CD4-positive, alpha-beta T cell (primary cell): ENCODE data around the gene SORL1-AS1.

Experiments
- ATAC-seq: fragments of 200-7000 bp; cut with Tn5 transposase; one replicate; pipeline ENCODE4 v1.10.0; 2022; ENCODE audit warnings: mild to moderate bottlenecking; ENCODE audit not compliant: poor library complexity
- CTCF ChIA-PET: fragments of 350-600 bp; sonication (Branson Sonifier 250); formaldehyde crosslinking; loops from one replicate; lab custom pipeline; 2021; ENCODE audit warnings: antibody characterized with exemption, inconsistent platforms; lab: Charles Lee
- POLR2A ChIA-PET: fragments of 350-600 bp; sonication (Branson Sonifier 250); formaldehyde crosslinking; loops from one replicate; lab custom pipeline; 2021; ENCODE audit warnings: antibody characterized with exemption, inconsistent platforms; lab: Charles Lee
- DNase-seq, 14 experiments: peaks; one replicate each; pipeline ENCODE4 v3.0.0-alpha.2; 2013 to 2020; ENCODE audit warnings: mixed read lengths in 2 of 14
- H3K27ac ChIP-seq, 2 donors: one replicate each; pipeline versions ENCODE4 v1.5.1 to v1.7.0; 2013; ENCODE audit warnings: low read length in 2 of 2, low read depth in 1 of 2, mild to moderate bottlenecking in 1 of 2
- H3K27me3 ChIP-seq, 2 experiments: 1 replicate in 1 of 2; 2 replicates in 1 of 2; pipeline versions ENCODE4 v1.6.1 to v1.7.0; 2013; ENCODE audit warnings: low read length in 2 of 2, control low read depth in 1 of 2, mild to moderate bottlenecking in 1 of 2, moderate library complexity in 1 of 2; ENCODE audit not compliant: insufficient read depth in 2 of 2, control insufficient read depth in 1 of 2
- H3K36me3 ChIP-seq: one replicate; pipeline ENCODE4 v1.6.1; 2013; ENCODE audit warnings: low read length, control low read depth; ENCODE audit not compliant: insufficient read depth
- H3K4me1 ChIP-seq: one replicate; pipeline ENCODE4 v1.6.1; 2013; ENCODE audit warnings: low read length, control low read depth; ENCODE audit not compliant: insufficient read depth
- H3K4me3 ChIP-seq: one replicate; pipeline ENCODE4 v1.5.1; 2013; ENCODE audit warnings: mild to moderate bottlenecking, low read length, moderate library complexity
- H3K9me3 ChIP-seq, 2 experiments: 1 replicate in 1 of 2; 2 replicates in 1 of 2; pipeline versions ENCODE4 v1.6.1 to v1.7.0; 2013; ENCODE audit warnings: low read length in 2 of 2, mild to moderate bottlenecking in 2 of 2, control low read depth in 1 of 2, moderate library complexity in 1 of 2; ENCODE audit not compliant: control insufficient read depth in 1 of 2, insufficient read depth in 1 of 2
- H3K27ac Mint-ChIP-seq: one replicate; pipeline ENCODE4 v1.8.0; 2020; ENCODE audit warnings: mixed read lengths
- H3K27me3 Mint-ChIP-seq: one replicate; pipeline ENCODE4 v1.8.0; 2021; ENCODE audit warnings: mixed read lengths
- H3K36me3 Mint-ChIP-seq: one replicate; pipeline ENCODE4 v1.8.0; 2021; ENCODE audit warnings: low read depth, mixed read lengths
- H3K4me1 Mint-ChIP-seq: one replicate; pipeline ENCODE4 v1.8.0; 2021; ENCODE audit warnings: low read depth, mixed read lengths
- H3K4me3 Mint-ChIP-seq: one replicate; pipeline ENCODE4 v1.8.0; 2020; ENCODE audit warnings: mild to moderate bottlenecking, mixed read lengths
- H3K9me3 Mint-ChIP-seq: one replicate; pipeline ENCODE4 v1.8.0; 2020; ENCODE audit warnings: mixed read lengths
- CTCF ChIP-seq: fragments of 200-600 bp; IDR thresholded peaks from one replicate; pipeline ENCODE4 v1.8.0; 2022; ENCODE audit warnings: antibody characterized with exemption, mild to moderate bottlenecking
- intact Hi-C, 2 experiments: fragments of 100-400 bp; cut with DNase I in 1 of 2; cut with micrococcal nuclease in 1 of 2; formaldehyde crosslinking; loops; one replicate each; pipeline versions ENCODE4 v1.15.1 to v1.9.0; 2023 to 2025; cut with DNase I, micrococcal nuclease

SORL1-AS1 gene

GRCh38 chr11:121499405-121499804, 46.6 kb upstream of the SORL1-AS1 start:
- peaks cover 73% of the 10 kb centered on the region for H3K36me3 ChIP-seq
- Mint-ChIP-seq H3K27ac (peak overlapping the region; percentile 62), H3K4me3 (no peak overlapping the region), H3K36me3 (peaks cover 98% of the 10 kb centered on the region), H3K4me1 (peaks cover 57% of the 10 kb centered on the region), H3K27me3 (no peaks in the 10 kb centered on the region), H3K9me3 (no peaks in the 10 kb centered on the region)
- DNase-seq (no peak), ATAC-seq (no peak)
- H3K4me3 ChIP-seq = no peak overlapping the region
- no peak for TF ChIP-seq CTCF
- H3K4me1 ChIP-seq = peaks cover 12% of the 10 kb centered on the region
- intact Hi-C loops = no loop called here
- POLR2A ChIA-PET = interaction anchor here (1.4 kb wide), 1 partner anchor 12 kb away, joined by 3 read pairs; no protein-coding TSS in a partner anchor
- CTCF ChIA-PET = interaction anchor here (1.5 kb wide), 1 partner anchor 8 kb away, joined by 4 read pairs; no protein-coding TSS in a partner anchor
- H3K27ac ChIP-seq = peak overlapping the region in 1 of 2 donors; percentile 22
- H3K27me3 ChIP-seq = no peaks in the 10 kb centered on the region
- no peaks in the 10 kb centered on the region for H3K9me3 ChIP-seq

- POLR2A ChIA-PET = no interaction called here
- DNase-seq (no peak), ATAC-seq (no peak)
- Mint-ChIP-seq H3K27ac (peak overlapping the region; percentile 62), H3K4me3 (no peak overlapping the region), H3K9me3 (no peaks in the 10 kb centered on the region), H3K27me3 (no peaks in the 10 kb centered on the region), H3K4me1 (peaks cover 61% of the 10 kb centered on the region), H3K36me3 (peaks cover 93% of the 10 kb centered on the region)
- H3K36me3 ChIP-seq = peaks cover 66% of the 10 kb centered on the region
- CTCF ChIA-PET = no interaction called here
- no peak for TF ChIP-seq CTCF
- H3K4me3 ChIP-seq = no peak overlapping the region
- peaks cover 16% of the 10 kb centered on the region for H3K4me1 ChIP-seq
- no peak overlapping the region for H3K27ac ChIP-seq
- intact Hi-C loops = no loop called here
- H3K9me3 ChIP-seq = no peaks in the 10 kb centered on the region
- H3K27me3 ChIP-seq = no peaks in the 10 kb centered on the region
Observed at GRCh38 chr11:121497176-121497998, 44.6 kb upstream of the SORL1-AS1 start.

GRCh38 chr11:121494355-121495099, 41.8 kb upstream of the SORL1-AS1 start:
- Histone ChIP-seq H3K27ac (peak overlapping the region in 1 of 2 donors; percentile 15), H3K36me3 (peaks cover 67% of the 10 kb centered on the region), H3K9me3 (no peaks in the 10 kb centered on the region), H3K4me1 (peaks cover 16% of the 10 kb centered on the region), H3K27me3 (no peaks in the 10 kb centered on the region), H3K4me3 (no peak overlapping the region)
- no peak for TF ChIP-seq CTCF
- Mint-ChIP-seq H3K36me3 (peaks cover 91% of the 10 kb centered on the region), H3K9me3 (no peaks in the 10 kb centered on the region), H3K27me3 (no peaks in the 10 kb centered on the region), H3K4me1 (peaks cover 68% of the 10 kb centered on the region), H3K4me3 (peak overlapping the region; percentile 4), H3K27ac (peak overlapping the region; percentile 76)
- ChIA-PET CTCF (interaction anchor here (0.9 to 1.5 kb wide), 3 partner anchors 12 to 44 kb away, joined by 3 to 4 read pairs (median 3); no protein-coding TSS in a partner anchor), POLR2A (interaction anchor here (0.8 to 3.9 kb wide), 12 partner anchors 20 to 168 kb away, joined by 3 to 23 read pairs (median 4); partner anchors contain the start of genes SORL1 and SORL1-AS1)
- intact Hi-C loops = no loop called here
- peak in 4 of 14 experiments; percentile 24 to 52 (median 37) for DNase-seq
- ATAC-seq = peak; percentile 77
